SK-N-SH (cell line): Measurements from ENCODE around the gene PRTFDC1. TPM values are rescaled to one million over a fixed set of nuclear protein-coding genes. Genes with fewer than 3 reads are reported as not detected.
"Not testable (repeated sequence)": the region's sequence is repeated elsewhere in the genome, so short reads cannot be mapped to it uniquely, and the experiment has no call there.

ENCODE experiments used
- CTCF ChIA-PET: fragments of 300-600, 350-600 bp; formaldehyde crosslinking; extraction: SDS; loops from one replicate; lab custom pipeline; 2021; lab: Yijun Ruan, JAX
- POLR2A ChIA-PET: fragments of 350-600 bp; sonication (Branson Sonifier 250); formaldehyde crosslinking; extraction: SDS; loops from one replicate; lab custom pipeline; 2020; ENCODE audit warnings: antibody characterized with exemption, inconsistent platforms; lab: Yijun Ruan, JAX
- DNase-seq: peaks from one replicate; pipeline ENCODE4 v3.0.0; 2012
- H2AFZ ChIP-seq: fragments of 200-600 bp; sonication (generic); 2 replicates; pipeline ENCODE4 v1.8.1; 2016; ENCODE audit warnings: antibody characterized with exemption, mild to moderate bottlenecking, low read depth
- H3F3A ChIP-seq: fragments of 200-600 bp; sonication (generic); replicated peaks from 2 replicates; pipeline ENCODE3; 2016; ENCODE audit warnings: antibody characterized with exemption, mild to moderate bottlenecking; ENCODE audit not compliant: insufficient read depth
- H3K27ac ChIP-seq, 2 experiments: fragments of 200-500 bp in 1 of 2; fragments of 200-600 bp in 1 of 2; sonication (Bioruptor generic) in 1 of 2; sonication (generic), shearing (Covaris generic) in 1 of 2; 2 replicates each; pipeline versions ENCODE4 v1.5.1 to v1.6.1; 2014 to 2016; ENCODE audit warnings: low read depth in 2 of 2, inconsistent platforms in 1 of 2, low read length in 1 of 2, mild to moderate bottlenecking in 1 of 2, mixed read lengths in 1 of 2
- H3K27me3 ChIP-seq: fragments of 200-600 bp; sonication (generic), shearing (Covaris generic); 2 replicates; pipeline ENCODE4 v1.6.1; 2016; ENCODE audit warnings: mixed run types; ENCODE audit not compliant: insufficient read depth
- H3K36me3 ChIP-seq, 2 experiments: fragments of 200-500 bp in 1 of 2; fragments of 200-600 bp in 1 of 2; sonication (Bioruptor generic) in 1 of 2; sonication (generic) in 1 of 2; replicated peaks in 1 of 2; 2 replicates each; pipeline versions ENCODE3 to v1.5.1; 2014 to 2016; ENCODE audit warnings: low read length in 1 of 2, mild to moderate bottlenecking in 1 of 2; ENCODE audit not compliant: insufficient read depth in 2 of 2, control insufficient read depth in 1 of 2
- H3K4me1 ChIP-seq, 2 experiments: fragments of 200-500 bp in 1 of 2; fragments of 200-600 bp in 1 of 2; sonication (Bioruptor generic) in 1 of 2; sonication (generic), shearing (Covaris generic) in 1 of 2; 2 replicates each; pipeline versions ENCODE4 v1.5.1 to v1.6.1; 2014 to 2016; ENCODE audit warnings: low read depth in 1 of 2, low read length in 1 of 2, mixed run types in 1 of 2; ENCODE audit not compliant: insufficient read depth in 2 of 2, control insufficient read depth in 1 of 2
- H3K4me2 ChIP-seq: fragments of 200-600 bp; sonication (generic), shearing (Covaris generic); 2 replicates; pipeline ENCODE4 v1.6.1; 2017; ENCODE audit warnings: mixed run types
- H3K4me3 ChIP-seq, 2 experiments: fragments of 200-500 bp in 1 of 2; fragments of 200-600 bp in 1 of 2; sonication (Bioruptor generic) in 1 of 2; sonication (generic), shearing (Covaris generic) in 1 of 2; 2 replicates each; pipeline versions ENCODE4 v1.5.1 to v1.8.1; 2014 to 2016; ENCODE audit warnings: low read depth in 2 of 2, inconsistent platforms in 1 of 2, low read length in 1 of 2, mild to moderate bottlenecking in 1 of 2, mixed read lengths in 1 of 2, moderate library complexity in 1 of 2
- H3K79me2 ChIP-seq: fragments of 200-600 bp; sonication (generic); 2 replicates; pipeline ENCODE4 v1.8.1; 2017; ENCODE audit warnings: mild to moderate bottlenecking; ENCODE audit not compliant: insufficient read depth
- H3K9ac ChIP-seq: fragments of 200-600 bp; sonication (generic); 2 replicates; pipeline ENCODE4 v1.6.1; 2017; ENCODE audit warnings: mixed run types
- H3K9me2 ChIP-seq: fragments of 200-600 bp; sonication (generic); 2 replicates; pipeline ENCODE4 v1.6.1; 2017; ENCODE audit warnings: mixed run types
- H3K9me3 ChIP-seq: fragments of 200-600 bp; sonication (generic); 2 replicates; pipeline ENCODE4 v1.6.1; 2017; ENCODE audit warnings: mixed run types, mild to moderate bottlenecking, moderate library complexity
- H4K20me1 ChIP-seq: fragments of 200-600 bp; sonication (generic); 2 replicates; pipeline ENCODE4 v1.6.1; 2017; ENCODE audit warnings: mild to moderate bottlenecking, mixed run types; ENCODE audit not compliant: insufficient read depth
- EZH2phosphoT487 ChIP-seq: fragments of 200-600 bp; sonication (generic); IDR thresholded peaks from 2 replicates; pipeline ENCODE4 v1.6.1; 2017; ENCODE audit warnings: low read depth, mixed run types, mild to moderate bottlenecking, antibody characterized with exemption, moderate library complexity, borderline replicate concordance
- FOSL2 ChIP-seq: IDR thresholded peaks from 2 replicates; pipeline ENCODE4 v1.4.0; 2012; ENCODE audit warnings: low read depth, mild to moderate bottlenecking, moderate library complexity, borderline replicate concordance
- GABPA ChIP-seq: IDR thresholded peaks from 2 replicates; pipeline ENCODE4 v1.4.0; 2012; ENCODE audit warnings: low read depth, mild to moderate bottlenecking
- IRF3 ChIP-seq: fragments of 150-350 bp; IDR thresholded peaks from 2 replicates; pipeline ENCODE4 v1.6.1; 2016; ENCODE audit warnings: mild to moderate bottlenecking, low read depth, low read length
- MXI1 ChIP-seq: IDR thresholded peaks from 2 replicates; pipeline ENCODE4 v1.6.1; 2012; ENCODE audit warnings: mild to moderate bottlenecking, low read depth, low read length, improper control_type of control experiment
- NFIC ChIP-seq: IDR thresholded peaks from 2 replicates; pipeline ENCODE4 v1.4.0; 2012; ENCODE audit warnings: borderline replicate concordance
- RAD21 ChIP-seq: IDR thresholded peaks from 2 replicates; pipeline ENCODE4 v1.6.1; 2012; ENCODE audit warnings: mild to moderate bottlenecking, low read length
- REST ChIP-seq: IDR thresholded peaks from 2 replicates; pipeline ENCODE4 v1.6.1; 2012; ENCODE audit warnings: mild to moderate bottlenecking, low read depth, low read length, moderate library complexity
- RFX5 ChIP-seq: IDR thresholded peaks from 2 replicates; pipeline ENCODE4 v1.6.1; 2012; ENCODE audit warnings: mild to moderate bottlenecking, improper control_type of control experiment, low read length
- SMC3 ChIP-seq: IDR thresholded peaks from 2 replicates; pipeline ENCODE4 v1.6.1; 2012; ENCODE audit warnings: low read depth, low read length, improper control_type of control experiment
- USF1 ChIP-seq: IDR thresholded peaks from 2 replicates; pipeline ENCODE4 v1.4.0; 2012; ENCODE audit warnings: low read depth, borderline replicate concordance
- USF2 ChIP-seq: fragments of 150-350 bp; IDR thresholded peaks from 2 replicates; pipeline ENCODE4 v1.6.1; 2017; ENCODE audit warnings: antibody characterized with exemption, low read length, low read depth, borderline replicate concordance
- WGBS: methylation state at CpG from one replicate; pipeline ENCODE4 v1.1.6; 2017; ENCODE audit warnings: low lambda C conversion rate; 5-methylcytosine and 5-hydroxymethylcytosine counted together
- polyA plus RNA-seq, 3 experiments: library from polyadenylated mRNA; depleted of rRNA; stranded (reverse); fragments of >200 nt; gene quantifications; 2 replicates each; pipeline ENCODE4 v1.2.3, GENCODE V29; 2012

Gene PRTFDC1
- polyA plus RNA-seq, 1 of the 3 experiments (the other 2 are of a cell fraction) = 6.6 TPM

- TF ChIP-seq FOSL2 (peak; percentile 73), MXI1 (no peak), USF1 (peak; percentile 62; the same call in 1 of the 2 replicates)
Measured at GRCh38 chr10:24920907-24921881, 31.2 kb downstream of the PRTFDC1 start (continued).

- H3K4me1 ChIP-seq, H3K4me3 ChIP-seq, H3K27ac ChIP-seq, H4K20me1 ChIP-seq, H3K36me3 ChIP-seq, POLR2A ChIA-PET, H2AFZ ChIP-seq, H3K4me2 ChIP-seq, DNase-seq, H3K9me3 ChIP-seq, H3K9ac ChIP-seq, H3K79me2 ChIP-seq, H3K9me2 ChIP-seq, H3K27me3 ChIP-seq: not testable (repeated sequence)
- CTCF ChIA-PET = interaction anchor here (1.1 kb wide), 1 partner anchor 10 kb away, joined by 3 read pairs; no protein-coding TSS in a partner anchor
- 100% methylated on average over 2 of the region's 2 CpGs for WGBS
- peaks cover 12% of the 10 kb centered on the region for H3F3A ChIP-seq
Measured at GRCh38 chr10:24920192-24920591, 32.2 kb downstream of the PRTFDC1 start.

- H3K27ac ChIP-seq, H3K9ac ChIP-seq, H2AFZ ChIP-seq, H3K79me2 ChIP-seq, H3K4me1 ChIP-seq, H3K27me3 ChIP-seq, DNase-seq, H3K9me2 ChIP-seq, H3K36me3 ChIP-seq, CTCF ChIA-PET, POLR2A ChIA-PET, H4K20me1 ChIP-seq, H3K4me3 ChIP-seq, H3K4me2 ChIP-seq, H3K9me3 ChIP-seq: not testable (repeated sequence)
- WGBS = 90% methylated on average over 1 of the region's 1 CpG
- H3F3A ChIP-seq = peaks cover 12% of the 10 kb centered on the region
Measured at GRCh38 chr10:24919629-24920028, 32.8 kb downstream of the PRTFDC1 start.

GRCh38 chr10:24917979-24918378 lies 34.4 kb downstream of the PRTFDC1 start:
- Histone ChIP-seq H3K4me1 (peaks cover 0 to 9% of the 10 kb centered on the region in 2 experiments; a peak in 2 of 4 replicates), H3K79me2 (no peaks in the 10 kb centered on the region), H3K4me3 (no peak overlapping the region), H3K9ac (no peak overlapping the region), H3K9me2 (no peaks in the 10 kb centered on the region), H2AFZ (no peak overlapping the region), H3K9me3 (no peaks in the 10 kb centered on the region), H3K27me3 (no peaks in the 10 kb centered on the region), H3K27ac (no peak overlapping the region), H3K4me2 (no peak overlapping the region), H4K20me1 (no peaks in the 10 kb centered on the region), H3F3A (peaks cover 16% of the 10 kb centered on the region), H3K36me3 (no peaks in the 10 kb centered on the region)
- ChIA-PET CTCF (no interaction called here), POLR2A (no interaction called here)
- DNase-seq = no peak
- TF ChIP-seq REST = no peak
- TF ChIP-seq RFX5 = no peak
- no peak for TF ChIP-seq NFIC
- no peak for TF ChIP-seq SMC3
- no peak for TF ChIP-seq RAD21
- TF ChIP-seq EZH2phosphoT487 = no peak
- no peak for TF ChIP-seq IRF3
- TF ChIP-seq GABPA = no peak
- TF ChIP-seq USF2 = no peak
